Activated naive CD8-positive, alpha-beta T cell treated with anti-CD3 and anti-CD28 coated beads, Interleukin-2, amount 50 U/mL, for 16 hours (primary cell): Measurements from ENCODE around the gene TTBK1.
"Not testable (repeated sequence)": the region's sequence is repeated elsewhere in the genome, so short reads cannot be mapped to it uniquely, and the experiment has no call there.

Experiments used
- DNase-seq: peaks from one replicate; pipeline ENCODE4 v3.0.0-alpha.2; 2020; ENCODE audit warnings: low read depth, low spot score

Gene TTBK1

DNA sequence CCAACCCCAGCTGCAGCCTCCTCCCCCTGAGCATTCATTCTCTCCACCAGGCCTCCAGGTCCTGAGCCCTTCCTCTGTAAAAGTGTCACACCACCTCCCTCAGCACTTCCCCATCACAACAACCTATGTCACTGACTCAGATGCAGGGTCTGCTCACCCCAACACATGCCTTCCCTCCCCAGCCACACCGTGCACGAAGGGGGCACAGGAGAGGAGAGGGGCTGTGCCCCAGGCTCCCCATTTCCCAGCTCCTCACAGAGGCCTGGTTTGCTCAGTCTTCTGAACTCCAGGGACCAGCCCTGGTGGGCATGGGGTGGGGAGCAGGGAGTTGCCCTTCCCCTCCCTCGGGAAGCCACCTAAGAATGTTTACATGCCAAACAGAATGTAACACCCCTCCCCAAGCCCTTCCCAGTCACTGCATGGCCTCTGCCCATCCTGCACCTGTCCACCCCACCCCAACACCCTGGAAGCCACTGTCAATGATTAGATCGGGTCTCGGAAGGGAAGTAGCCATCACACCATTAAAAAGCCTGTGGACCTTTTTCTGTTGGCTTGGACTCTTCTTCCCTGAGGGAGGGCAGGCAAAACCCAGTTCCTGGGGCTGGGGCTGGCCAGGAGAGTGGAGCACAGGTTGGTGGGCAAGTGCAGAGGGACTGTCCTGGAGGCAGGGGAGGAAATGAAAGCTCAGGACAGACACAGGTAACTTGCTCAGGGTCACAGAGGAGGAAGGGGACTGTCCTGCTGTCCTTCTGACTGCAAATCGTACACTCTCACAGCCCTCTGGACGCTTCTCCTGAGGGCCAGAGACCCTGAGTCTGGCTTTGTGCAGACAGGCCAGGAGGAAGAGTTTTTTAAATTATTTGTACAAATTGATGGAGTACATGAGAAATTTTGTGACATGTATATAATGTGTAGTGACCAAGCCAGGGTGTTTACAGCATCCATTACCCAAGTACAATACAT lies 44.7 kb downstream of the TTBK1 start:
- no peak for DNase-seq

DNA sequence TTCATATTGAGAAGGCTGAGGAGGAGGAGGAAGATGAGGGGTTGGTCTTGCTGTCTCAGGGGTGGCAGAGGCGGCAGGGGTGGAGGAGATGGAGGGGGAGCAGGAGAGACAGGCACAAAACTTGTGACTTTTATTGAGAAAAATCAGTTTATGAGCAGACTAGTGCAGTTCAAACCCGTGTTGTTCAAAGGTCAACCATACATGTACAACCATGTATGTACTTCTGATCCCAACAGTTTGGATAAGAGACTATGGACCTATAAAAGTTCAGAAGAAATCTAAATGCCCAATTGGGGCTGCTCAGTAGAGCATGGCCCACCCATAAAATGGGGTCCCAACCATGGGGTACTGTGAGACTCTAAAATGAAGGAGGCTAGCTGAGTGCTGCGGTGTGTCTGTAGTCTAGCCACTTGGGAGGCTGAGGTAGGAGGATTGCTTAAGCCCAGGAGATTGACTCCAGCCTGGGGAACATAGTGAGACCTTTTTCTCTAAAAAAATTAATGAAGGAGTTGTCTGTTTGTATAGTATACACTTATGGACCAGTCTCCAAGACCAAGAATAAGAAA lies 47.1 kb downstream of the TTBK1 start:
- no peak for DNase-seq

DNA sequence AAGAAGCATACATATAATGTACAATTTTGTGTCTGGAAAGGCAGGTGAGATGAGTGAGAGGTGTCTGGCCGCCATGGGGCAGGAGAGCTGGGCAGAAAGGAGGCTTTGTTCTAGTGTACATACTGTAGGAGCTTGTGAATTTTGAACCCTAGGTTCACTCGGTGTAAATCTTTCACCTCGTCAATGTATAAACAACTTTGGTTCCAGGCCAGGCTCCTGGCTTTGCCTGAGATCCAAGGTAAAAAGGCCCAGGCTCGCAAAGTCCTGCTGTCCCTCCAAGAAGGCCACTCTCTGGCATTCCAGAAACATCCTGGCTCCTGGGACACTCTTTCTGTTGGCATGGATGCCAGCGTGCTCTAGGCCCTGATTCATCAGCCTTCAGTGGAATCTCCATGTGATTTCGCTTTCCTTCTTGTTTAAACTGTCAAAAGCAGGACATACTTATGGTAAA lies 47.6 kb downstream of the TTBK1 start:
- no peak for DNase-seq

DNA sequence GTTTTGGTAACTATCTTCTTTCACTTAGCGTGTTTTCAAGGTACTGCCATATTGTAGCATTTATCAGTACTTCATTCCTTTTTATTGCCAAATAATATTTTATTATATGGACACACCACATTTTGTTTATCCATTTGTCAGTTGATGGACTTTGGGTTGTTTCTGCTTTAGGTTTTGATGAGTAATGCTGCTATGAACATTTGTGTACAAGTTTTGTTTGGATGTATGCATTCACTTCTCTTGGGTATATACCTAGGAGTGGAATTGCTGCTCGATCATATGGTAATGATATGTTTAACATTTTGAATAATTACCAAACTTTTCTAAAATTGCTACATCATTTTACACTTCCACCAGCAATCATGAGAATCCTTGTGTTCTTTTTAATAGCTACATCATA lies 48.4 kb downstream of the TTBK1 start:
- no peak for DNase-seq

DNA sequence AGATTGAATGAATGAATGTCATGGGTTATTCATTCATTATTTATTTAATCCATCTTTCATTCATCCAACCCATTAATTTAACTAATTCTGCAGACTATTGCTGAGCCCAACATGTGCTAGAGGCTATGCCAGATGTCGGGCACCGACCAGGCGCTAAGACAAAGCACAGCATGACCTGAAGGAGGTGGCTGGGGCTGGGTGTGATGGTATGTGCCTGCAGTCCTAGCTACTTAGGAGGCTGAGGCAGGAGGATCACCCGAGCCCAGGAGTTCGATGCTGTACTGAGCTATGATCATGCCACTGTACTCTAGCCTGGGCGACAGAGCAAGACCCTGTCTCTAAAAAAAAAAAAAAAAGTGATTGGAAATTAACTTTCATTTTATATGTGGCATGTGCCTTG lies 49.1 kb downstream of the TTBK1 start:
- no peak for DNase-seq

DNA sequence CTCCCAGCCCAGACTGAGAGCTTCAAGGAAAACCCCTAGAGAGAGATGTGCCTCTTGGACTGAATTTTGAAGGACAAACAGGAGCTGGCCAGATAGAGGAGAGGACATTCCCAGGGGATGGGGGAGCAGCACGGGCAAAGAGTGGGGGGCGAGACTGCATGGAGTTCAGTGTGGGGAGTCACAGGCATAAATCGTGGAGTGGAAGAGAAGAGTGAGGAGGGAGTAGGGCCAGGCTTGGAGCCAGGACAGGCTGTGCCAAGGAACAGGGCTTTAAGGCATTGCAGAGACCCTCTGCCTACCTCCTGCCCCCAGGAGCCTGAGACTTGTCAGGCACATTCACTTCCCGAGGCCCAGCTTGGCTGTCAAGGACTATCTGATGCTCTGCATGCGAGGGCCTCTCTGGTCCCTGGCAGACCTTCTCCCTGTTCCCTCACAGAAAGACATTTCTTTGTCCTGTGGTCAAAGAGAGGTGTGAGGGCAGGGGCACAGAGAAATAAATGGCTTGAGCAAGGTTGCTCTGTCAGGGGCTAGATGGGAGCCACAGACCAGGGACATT lies 49.6 kb downstream of the TTBK1 start:
- no peak for DNase-seq

DNA sequence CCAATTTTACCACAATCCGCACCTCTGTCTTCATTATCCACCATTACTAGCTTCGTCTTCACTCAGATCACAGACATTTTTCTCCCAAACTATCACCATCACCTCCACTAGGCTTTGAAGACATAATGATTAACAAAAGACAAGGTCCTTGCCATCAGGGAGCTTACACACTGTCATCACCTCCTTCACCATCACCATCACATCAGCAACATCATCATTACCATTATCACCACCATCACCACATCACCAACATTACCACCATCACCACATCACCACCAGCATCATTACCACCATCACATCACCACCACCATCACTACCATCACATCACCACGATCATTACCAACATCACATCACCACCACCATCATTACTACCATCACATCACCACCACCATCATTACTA lies 50.4 kb downstream of the TTBK1 start:
- DNase-seq: no peak

DNA sequence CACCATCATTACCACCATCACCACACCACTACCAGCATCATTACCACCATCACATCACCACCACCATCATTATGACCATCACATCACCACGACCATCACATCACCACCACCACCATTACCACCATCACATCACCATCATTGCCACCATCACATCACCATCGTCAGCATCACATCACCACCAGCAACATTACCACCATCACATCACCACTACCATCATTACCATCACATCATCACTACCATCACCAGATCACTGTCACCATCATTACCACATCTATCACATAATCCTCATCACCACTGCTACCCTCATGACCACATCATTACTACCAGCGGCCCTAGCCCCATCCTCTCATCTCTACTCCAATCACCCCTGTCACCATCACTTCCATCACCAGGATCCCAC lies 51.3 kb downstream of the TTBK1 start:
- DNase-seq: no peak

DNA sequence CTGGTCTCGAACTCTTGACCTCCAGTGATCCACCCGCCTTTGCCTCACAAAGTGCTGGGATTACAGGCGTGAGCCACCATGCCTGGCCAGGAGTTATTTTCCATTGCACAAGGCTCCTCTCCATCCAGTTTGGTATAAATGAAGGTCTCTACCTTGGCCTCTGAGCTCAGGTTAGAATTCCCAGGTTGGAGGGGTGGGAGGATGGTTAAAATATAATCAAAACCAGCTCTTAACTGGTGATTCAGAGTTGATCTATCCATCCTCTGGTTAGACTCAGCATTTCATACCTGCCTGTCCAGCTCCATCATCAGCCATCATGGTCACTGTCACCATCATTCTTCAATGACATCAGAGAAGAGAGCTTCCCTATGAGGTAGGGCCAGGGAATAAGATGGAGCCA lies 52.2 kb downstream of the TTBK1 start:
- DNase-seq: no peak

DNA sequence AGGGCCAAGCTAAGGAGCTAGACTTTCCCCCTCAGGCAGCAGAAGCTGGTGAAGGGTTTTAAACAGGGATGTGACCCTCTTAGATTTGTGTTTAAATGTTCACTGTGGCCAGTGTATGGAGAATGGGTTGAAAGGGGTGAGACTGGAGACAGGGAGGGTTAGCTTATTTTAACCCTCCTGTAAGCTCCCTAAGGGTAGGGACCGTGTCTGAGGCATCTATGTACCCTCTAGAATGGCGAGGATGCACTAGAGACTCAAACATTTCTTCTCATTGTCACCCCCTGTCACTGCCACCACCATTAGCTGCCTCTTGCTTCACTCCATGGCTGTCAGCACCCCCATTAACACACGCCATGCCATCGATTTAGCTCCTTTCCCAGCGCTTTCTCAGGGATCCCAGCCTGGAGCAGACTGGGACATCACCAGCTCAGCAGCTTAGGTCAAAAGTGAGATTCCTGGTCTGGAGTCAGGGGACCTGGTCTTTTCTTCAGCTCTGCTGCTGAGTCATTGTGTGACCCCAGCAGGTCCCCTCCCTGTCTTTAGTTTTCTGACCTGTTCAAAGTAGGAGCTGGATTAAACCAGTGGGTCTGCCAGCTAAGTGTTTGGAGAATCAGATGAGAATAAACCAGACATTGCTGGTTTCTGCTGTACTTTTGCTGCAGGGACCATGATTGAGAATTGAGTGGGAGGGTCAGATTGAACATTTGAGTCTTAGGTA lies 53.7 kb downstream of the TTBK1 start:
- no peak for DNase-seq

DNA sequence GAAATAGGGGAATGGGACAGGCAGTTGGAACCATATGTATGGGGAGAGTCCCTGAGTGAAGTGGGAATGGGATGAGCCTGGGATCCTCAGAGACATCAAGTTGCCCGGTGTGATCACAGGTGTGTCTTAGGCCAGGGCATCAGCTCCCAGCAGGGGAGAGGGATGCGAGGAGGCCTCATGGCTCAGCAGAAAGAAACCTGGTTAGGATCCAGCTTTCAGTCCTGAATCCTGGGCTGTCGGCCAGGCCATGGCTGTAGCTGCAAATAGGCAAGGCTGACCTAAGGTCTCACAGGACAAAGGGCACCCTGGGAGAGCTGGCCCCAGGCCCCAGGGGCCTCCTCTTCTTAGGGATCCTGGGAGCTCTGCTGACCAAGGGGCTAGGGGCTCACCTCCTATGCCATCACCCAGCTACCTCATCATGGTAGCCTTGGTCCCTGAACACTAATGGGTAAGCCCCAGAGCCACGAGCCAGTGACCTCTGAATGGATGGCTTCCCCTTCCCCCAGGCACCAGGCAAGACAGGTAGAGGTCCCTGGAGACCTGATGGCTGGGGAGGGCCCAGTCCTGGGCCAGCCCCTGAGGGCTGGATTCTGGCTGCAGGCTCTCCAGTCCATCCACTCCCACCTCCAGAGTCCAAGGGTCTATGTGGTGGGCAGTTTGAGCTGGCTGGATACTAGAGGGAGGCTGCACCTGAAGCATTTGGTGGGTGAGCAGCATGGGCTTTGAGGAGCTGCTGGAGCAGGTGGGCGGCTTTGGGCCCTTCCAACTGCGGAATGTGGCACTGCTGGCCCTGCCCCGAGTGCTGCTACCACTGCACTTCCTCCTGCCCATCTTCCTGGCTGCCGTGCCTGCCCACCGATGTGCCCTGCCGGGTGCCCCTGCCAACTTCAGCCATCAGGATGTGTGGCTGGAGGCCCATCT lies 54.6 kb downstream of the TTBK1 start, which contains the start of gene SLC22A7:
TSS of gene SLC22A7 (plus strand) at position 617 of the 921 bp plus-strand sequence. CDS start at position 716, 99 bp downstream.
- no peak for DNase-seq

DNA sequence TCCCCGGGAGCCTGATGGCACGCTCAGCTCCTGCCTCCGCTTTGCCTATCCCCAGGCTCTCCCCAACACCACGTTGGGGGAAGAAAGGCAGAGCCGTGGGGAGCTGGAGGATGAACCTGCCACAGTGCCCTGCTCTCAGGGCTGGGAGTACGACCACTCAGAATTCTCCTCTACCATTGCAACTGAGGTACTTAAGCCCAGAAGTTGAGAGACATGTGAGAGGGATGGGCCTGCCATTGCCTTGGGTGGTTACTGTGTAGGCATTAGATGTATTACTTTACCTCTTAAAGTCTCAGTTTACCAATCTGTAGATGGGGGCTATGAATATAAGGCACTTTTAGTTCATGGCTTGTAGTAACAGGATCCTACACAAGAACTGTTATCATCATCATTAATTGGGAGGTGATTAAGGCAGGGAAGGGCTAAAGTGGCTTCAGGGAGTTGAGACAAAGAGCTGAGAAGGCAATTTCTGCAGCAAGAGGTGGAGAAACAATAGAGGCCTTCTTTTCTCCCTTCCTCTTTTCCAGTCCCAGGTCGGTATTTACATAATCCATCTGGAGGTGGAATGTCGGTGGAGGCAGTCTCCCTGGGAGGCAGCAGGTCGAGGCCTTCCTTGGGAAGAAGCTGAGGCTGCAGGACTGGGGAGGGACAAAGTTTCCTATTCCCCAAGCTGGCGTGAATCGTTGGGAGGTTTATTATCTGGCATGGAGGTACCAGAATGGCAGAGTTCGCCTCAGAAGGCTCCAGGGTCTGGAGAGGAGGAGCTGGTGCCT lies 55.5 kb downstream of the TTBK1 start:
- no peak for DNase-seq

DNA sequence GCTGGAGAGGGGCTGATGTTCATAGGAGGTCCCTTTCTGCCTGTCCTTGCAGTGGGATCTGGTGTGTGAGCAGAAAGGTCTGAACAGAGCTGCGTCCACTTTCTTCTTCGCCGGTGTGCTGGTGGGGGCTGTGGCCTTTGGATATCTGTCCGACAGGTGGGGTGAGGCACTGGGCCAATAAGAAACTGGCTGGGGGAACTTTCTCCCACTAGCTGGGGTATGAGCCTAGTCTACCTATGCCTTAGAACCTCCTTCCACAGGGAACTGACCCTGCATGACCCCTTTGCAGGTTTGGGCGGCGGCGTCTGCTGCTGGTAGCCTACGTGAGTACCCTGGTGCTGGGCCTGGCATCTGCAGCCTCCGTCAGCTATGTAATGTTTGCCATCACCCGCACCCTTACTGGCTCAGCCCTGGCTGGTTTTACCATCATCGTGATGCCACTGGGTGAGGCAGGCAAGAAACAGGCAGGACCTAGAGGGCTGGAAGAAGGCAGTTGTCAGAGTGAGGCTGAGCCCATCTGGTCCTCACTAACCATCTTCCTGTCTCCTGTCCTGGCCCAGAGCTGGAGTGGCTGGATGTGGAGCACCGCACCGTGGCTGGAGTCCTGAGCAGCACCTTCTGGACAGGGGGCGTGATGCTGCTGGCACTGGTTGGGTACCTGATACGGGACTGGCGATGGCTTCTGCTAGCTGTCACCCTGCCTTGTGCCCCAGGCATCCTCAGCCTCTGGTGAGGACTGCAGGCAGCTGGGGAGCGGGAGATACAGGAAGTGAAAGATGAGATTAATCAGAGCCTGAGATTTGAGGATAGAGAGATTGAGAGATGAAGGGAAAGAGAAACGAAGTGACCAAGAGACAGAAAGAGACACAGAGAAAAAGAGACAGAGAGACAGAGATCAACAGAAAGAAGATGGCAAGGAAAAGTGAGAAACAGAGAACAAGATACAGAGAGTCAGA lies 56.3 kb downstream of the TTBK1 start:
- no peak for DNase-seq

DNA sequence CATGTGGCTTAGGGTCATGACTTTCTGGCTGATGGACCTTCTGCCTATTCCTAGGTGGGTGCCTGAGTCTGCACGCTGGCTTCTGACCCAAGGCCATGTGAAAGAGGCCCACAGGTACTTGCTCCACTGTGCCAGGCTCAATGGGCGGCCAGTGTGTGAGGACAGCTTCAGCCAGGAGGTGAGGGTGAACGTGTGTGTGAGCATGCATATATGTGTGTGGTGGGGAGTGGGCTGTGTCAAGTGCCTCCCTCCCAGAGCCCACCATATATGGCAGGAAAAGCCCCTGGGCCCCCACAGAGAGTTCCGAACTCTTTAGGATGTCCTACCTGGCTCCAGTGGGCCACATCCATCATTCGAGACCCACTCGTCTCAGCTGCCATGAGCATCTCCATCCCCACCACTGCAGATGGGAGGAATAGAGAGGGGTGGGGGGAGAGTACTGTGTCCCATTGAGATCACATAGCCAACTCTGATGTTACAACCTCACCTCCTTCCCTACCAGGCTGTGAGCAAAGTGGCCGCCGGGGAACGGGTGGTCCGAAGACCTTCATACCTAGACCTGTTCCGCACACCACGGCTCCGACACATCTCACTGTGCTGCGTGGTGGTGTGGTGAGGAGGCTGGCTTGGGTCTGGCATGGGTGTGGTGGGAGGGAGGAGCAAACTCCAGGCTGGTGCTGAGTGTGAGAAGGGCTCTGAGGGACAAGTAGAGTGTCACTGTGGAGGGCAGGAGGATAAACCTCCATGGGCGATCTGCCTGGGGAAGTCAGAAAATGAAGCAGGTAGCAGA lies 58.0 kb downstream of the TTBK1 start:
- no peak for DNase-seq

DNA sequence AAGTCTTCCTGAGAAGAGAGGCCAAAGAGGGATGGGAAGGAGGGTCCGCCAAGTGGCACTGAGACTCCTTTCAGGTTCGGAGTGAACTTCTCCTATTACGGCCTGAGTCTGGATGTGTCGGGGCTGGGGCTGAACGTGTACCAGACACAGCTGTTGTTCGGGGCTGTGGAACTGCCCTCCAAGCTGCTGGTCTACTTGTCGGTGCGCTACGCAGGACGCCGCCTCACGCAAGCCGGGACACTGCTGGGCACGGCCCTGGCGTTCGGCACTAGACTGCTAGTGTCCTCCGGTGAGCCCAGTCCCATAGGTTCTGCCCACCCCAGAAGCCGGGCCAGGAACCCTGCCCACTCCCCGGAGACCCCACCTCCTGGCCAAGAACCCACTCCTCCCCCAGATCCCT lies 58.8 kb downstream of the TTBK1 start:
- no peak for DNase-seq

DNA sequence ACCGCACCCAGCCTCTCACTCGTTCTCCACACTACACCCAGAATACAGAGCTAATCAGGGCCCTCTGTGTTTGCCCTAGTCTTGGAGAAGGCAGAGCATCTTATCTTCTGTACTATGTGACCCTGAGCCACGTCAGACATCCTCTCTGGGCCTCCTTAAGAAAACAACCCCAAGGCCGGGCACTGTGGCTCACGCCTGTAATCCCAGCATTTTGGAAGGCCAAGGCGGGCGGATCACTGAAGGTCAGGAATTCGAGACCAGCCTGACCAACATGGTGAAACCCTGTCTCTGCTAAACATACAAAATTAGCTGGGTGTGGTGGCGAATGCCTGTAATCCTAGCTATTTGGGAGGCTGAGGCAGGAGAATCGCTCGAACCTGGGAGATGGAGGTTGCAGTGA lies 59.7 kb downstream of the TTBK1 start:
- DNase-seq: not testable (repeated sequence)

DNA sequence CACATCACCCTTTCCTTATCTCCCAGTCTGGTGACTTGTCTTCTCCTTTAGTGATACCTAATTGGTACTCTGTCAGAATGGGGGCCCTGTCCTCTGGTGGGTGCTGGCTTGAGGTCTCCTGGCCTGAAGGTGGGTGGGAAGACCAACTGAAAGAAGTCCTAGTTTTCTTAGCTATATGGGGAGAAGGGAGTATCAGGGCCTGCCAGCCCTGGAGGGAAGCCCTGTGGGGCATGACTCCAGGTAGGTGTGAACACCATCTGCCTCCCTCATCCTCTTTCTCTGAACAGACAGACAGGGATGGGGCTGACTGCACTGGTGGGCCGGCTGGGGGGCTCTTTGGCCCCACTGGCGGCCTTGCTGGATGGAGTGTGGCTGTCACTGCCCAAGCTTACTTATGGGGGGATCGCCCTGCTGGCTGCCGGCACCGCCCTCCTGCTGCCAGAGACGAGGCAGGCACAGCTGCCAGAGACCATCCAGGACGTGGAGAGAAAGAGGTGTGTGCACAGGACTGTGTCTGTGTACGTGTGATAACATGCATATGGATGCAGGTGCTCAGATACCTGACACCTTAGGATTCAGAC lies 60.6 kb downstream of the TTBK1 start:
- DNase-seq: no peak

DNA sequence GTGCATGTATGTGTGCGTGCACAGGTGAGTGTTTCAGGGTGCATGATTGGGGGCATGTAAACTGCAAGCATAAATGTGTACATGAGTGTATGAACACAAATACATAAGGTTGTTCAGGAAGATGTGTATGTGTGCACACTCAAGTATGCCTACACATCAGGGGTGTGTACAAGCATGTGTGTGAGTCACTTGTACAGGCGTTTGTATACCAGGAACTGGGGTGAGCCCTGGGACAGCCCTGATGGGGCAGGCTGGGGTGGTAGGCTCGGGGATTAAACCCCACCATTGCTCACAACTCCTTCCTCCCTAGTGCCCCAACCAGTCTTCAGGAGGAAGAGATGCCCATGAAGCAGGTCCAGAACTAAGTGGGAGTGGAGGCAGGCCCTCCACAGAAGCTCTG lies 61.1 kb downstream of the TTBK1 start:
- no peak for DNase-seq
